CD4-positive, alpha-beta T cell treated with Interferon gamma for 1 hour (primary cell): ENCODE results near the gene SOWAHA.

ENCODE experiments used
- DNase-seq: peaks from one replicate; pipeline ENCODE4 v3.0.0-alpha.2; 2020

SOWAHA gene

GRCh38 chr5:132808866-132809265 is 4.2 kb upstream of the SOWAHA start:
- DNase-seq = no peak

- DNase-seq = no peak
These were observed 2.5 kb upstream of the SOWAHA start for GRCh38 chr5:132810605-132811004.

DNA sequence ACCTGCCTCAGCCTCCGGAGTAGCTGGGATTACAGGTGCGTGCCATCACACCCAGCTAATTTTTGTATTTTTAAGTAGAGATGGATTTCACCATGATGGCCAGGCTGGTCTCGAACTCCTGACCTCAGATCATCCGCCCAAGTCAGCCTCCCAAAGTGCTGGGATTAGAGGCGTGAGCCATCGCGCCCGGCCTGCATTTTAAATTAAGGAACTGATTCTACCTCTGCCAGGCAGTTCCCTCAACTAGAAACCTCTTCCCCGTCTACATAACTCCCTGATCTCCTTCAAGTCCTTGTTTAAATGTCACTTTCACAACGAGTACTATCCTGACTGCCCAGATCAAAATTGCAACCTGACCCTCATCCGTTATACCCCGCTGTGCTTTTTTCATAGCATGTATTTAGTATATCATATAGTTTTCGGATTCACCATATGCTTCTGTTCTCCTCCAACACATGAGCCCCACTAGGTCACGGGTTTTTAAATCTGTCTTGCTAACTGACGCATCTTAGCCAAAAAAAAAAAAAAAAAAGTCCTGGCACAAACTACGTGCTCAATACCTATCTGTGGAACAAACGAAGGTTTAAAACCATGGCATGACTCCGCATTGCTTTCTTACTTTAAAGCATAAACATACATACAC is 858 bp upstream of the SOWAHA start:
- DNase-seq = no peak

DNA sequence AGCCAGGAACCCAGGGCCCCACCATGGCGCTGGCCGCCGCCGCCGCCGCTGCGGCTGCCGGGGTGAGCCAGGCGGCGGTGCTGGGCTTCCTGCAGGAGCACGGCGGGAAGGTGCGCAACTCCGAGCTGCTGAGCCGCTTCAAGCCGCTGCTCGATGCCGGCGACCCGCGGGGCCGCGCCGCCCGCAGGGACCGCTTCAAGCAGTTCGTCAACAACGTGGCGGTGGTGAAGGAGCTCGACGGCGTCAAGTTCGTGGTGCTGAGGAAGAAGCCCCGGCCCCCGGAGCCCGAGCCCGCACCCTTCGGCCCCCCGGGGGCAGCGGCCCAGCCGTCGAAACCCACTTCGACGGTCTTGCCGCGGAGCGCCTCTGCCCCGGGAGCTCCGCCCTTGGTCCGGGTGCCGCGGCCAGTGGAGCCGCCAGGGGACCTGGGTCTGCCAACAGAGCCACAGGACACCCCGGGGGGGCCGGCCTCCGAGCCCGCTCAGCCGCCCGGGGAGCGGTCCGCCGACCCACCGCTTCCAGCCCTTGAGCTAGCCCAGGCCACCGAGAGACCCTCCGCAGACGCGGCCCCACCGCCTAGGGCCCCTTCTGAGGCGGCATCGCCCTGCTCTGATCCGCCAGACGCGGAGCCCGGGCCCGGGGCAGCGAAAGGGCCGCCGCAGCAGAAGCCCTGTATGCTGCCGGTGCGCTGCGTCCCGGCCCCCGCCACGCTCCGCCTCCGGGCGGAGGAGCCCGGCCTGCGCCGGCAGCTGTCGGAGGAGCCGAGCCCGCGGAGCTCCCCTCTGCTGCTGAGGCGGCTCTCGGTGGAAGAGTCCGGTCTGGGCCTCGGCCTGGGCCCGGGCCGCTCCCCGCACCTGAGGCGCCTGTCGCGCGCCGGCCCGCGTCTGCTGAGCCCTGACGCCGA is 749 bp downstream of the SOWAHA start:
- no peak for DNase-seq

GRCh38 chr5:132814503-132815294 is 1.6 kb downstream of the SOWAHA start:
- no peak for DNase-seq

DNA sequence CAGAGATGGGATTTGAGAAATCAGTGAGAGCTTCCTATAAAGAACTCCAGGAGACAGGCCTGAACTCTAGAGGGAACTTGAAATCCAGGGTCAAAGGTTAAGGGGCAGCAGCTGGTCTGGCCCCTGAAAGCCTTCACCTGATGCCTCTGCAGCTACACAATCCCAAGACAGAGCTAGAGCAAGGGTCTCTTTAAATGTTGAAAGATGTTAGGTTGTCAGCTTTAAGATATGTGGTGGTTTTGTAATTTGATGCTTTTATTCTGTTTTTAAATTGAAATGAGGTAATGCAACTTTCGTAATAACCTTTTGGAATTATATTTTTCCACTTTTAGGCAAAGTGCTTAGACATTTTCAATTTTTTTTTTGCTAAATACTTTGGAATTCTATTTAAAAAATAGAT is 2.4 kb downstream of the SOWAHA start:
- no peak for DNase-seq

- no peak for DNase-seq
These were observed 3.0 kb downstream of the SOWAHA start for GRCh38 chr5:132816083-132816482.

GRCh38 chr5:132816554-132816953 is 3.5 kb downstream of the SOWAHA start:
- no peak for DNase-seq

DNA sequence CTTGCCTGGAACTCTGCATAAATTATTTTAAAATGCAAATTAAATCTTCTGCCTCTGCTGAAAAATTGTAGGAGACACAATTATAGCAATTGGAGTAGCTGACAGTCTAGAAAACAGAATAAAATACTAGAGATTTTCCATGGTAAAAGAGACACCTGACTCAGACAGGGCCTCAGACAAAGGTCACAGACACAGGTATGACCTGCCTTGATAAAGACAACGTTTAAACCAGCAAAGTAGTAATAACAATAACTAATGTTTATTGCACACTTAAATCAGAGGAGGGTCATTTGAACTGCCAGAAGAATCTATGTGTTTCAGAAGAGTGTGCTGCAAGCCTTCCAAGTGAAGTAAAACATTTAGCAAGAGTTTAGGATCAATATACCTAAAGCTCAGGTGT is 3.9 kb downstream of the SOWAHA start:
- no peak for DNase-seq

DNA sequence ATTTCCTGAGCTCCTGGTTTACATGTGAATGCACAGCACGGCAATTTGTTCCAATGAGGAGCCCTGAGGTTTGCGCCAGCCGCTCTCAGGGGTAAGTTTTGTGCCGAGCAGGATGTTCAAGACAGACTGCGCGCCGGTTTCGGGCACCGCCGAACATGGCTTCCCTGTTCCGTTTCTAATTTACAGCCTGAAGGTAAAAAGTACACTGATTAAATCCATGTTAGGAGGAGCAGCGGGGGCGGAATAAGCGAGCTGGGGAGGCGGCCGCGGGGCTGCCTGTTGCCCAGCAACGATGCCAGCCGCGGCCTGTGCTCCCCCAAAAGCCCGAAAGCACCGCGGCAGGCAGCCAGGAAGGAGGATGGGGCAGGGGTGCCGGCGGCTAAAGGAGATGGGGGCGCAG is 6.4 kb downstream of the SOWAHA start:
- DNase-seq = no peak

- peak; percentile 83 for DNase-seq
These were observed 7.2 kb downstream of the SOWAHA start for GRCh38 chr5:132820162-132820754.

- no peak for DNase-seq
These were observed 8.2 kb downstream of the SOWAHA start for GRCh38 chr5:132821350-132821749.

- no peak for DNase-seq
These were observed 8.7 kb downstream of the SOWAHA start for GRCh38 chr5:132821791-132822190.

- DNase-seq = no peak
These were observed 9.8 kb downstream of the SOWAHA start for GRCh38 chr5:132822650-132823480.

DNA sequence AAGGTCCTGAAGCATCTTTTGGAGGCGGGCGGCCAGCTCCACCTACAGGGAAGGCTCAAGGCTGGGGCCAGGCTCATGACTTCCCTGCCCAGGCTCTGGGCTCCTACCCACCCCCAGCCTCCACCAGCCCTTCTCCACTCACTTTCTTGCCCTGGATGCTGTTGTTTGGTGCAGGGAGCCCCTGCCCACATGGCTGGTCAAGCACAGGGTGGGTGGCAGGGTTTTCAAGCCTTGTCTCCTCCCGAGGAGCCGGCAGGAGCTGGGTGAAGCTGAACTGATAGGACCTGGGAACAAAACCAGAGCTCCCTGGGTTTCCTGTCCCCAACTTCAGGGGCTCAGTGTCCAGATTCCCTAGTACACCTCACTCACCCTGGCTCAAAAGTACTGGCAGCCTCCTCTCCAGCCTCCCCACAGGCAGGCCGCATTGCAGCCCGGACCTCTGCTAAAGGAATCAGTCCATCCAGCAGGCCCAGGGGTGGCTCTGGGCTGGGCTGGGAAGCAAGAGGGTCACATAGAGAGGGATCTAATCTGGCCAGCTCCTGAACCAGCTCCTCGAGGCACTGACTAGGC is 10.5 kb downstream of the SOWAHA start:
- no peak for DNase-seq

DNA sequence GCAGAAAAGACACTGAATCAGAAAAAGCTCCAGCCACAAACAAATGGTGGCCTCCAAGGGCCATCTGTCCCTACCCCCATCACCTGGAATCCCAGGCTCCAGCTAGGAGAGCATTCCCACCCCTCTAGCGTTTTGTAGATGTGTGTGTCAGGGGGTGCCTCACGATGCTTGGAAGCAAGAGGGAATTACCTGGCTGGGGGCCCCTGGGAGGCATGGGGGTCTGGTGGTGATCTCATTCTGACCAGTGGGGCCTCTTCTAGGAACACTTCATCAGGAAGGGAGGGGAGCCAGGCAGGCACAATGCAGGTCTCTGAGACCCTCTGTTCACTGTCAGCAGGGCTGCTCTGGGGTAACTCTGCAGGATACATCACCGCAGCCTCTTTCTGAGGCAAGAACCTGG is 11.3 kb downstream of the SOWAHA start:
- DNase-seq = no peak

GRCh38 chr5:132825033-132825833 is 12.1 kb downstream of the SOWAHA start:
- DNase-seq = no peak

GRCh38 chr5:132825834-132826391 is 12.8 kb downstream of the SOWAHA start:
- no peak for DNase-seq

DNA sequence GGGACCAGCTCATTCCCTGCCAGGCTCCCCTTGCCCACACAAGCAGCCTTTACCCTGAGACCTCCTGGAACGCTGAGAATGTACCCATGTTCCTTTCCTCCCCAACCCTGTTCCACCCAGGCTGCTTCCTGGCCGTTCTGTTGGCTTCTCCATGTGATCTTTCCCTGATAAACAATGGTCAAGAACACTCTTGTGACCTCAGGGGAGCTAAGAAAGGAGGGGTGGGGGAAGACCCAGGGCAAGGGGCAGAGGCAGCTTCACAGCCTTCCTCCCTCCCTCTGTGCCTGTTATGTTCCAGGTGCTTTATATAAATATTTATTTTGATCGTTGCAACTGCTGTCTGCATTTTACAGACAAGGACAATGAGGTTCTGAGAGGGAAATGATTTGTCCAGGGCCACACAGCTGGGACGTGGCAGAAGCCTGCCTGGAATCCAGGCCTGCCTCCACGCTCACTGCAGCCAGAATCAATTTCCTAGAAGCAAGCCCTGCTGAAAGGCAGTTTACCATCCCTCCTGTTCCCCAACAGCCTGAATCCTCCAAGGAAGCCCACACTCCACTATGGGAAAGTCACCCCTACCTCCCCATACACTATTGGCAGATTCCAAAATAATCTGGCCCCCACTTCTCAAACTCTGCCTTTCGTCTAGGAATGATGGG is 13.5 kb downstream of the SOWAHA start:
- DNase-seq = no peak
